ENCODE results near the gene CDH13. TPM values are rescaled to one million over a fixed set of nuclear protein-coding genes. Genes with fewer than 3 reads are reported as not detected.

CDH13 gene
- total and polyA plus RNA-seq, 2 of the 8 experiments (the other 6 are each of a cell fraction or from before 2014, with no cell fraction given) = 2.3 to 2.4 TPM

DNA sequence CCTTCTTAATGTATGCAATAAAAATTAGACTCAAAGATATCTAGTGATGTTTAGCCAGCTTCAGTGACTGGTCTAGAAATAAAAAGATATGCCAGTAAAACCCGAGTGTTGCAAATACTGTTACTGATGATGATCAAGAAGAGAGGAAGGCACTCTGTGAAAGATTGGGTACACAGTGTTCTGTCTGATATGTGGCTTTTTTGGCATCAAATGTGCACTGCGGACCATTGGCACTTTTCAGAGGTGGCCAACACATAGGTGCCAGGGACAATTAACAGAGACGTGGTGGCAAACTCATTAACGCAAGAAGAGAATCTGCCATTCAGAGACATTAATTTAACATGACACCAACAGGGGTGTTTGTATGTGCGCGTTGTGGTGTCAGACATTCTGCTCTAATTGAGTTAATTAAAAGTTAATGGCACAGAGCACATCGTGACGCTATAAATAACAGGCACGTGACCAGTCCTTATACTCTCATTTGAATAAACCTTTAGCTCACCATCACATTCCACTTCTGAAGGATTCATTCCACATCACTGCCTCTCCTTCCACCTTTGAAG lies 631.7 kb downstream of the CDH13 start:
- FAIRE-seq (no peak), DNase-seq (ENCODE audit: low read depth in 1 of 2, low spot score in 2 of 2) (no peak)
- Histone ChIP-seq H3K4me2 (ENCODE audit: insufficient read depth in 1 of 2, low read depth in 2 of 2, low read length in 2 of 2) (no peak overlapping the region), H3K56ac (replicated peaks; ENCODE audit: insufficient read length, low read depth, low read length) (no peak overlapping the region), H3K36me3 (ENCODE audit: control insufficient read depth in 2 of 4, insufficient read depth in 4 of 4, low read length in 3 of 4) (no peaks in the 10 kb centered on the region), H2AK5ac (ENCODE audit: low read depth, low read length) (no peak overlapping the region), H4K91ac (replicated peaks; ENCODE audit: insufficient read length, low read length) (no peak overlapping the region), H3K9ac (replicated peaks in 1 of 4; ENCODE audit: extremely low read depth in 1 of 4, low read depth in 3 of 4, low read length in 3 of 4) (no peak overlapping the region), H2BK5ac (ENCODE audit: low read depth, low read length) (no peak overlapping the region), H4K20me1 (replicated peaks in 1 of 2; ENCODE audit: control insufficient read depth in 1 of 2, insufficient read depth in 2 of 2, low read length in 2 of 2) (no peaks in the 10 kb centered on the region), H3K27me3 (replicated peaks in 1 of 4; ENCODE audit: control insufficient read depth in 3 of 4, extremely low read depth in 1 of 4, insufficient read depth in 3 of 4, low read length in 3 of 4) (no peaks in the 10 kb centered on the region), H3K18ac (ENCODE audit: extremely low read depth, low read length) (no peak overlapping the region), H4K5ac (ENCODE audit: insufficient read length, low read depth, low read length) (no peak overlapping the region), H3K4me3 (ENCODE audit: extremely low read depth in 1 of 4, insufficient read depth in 2 of 4, low read depth in 3 of 4, low read length in 4 of 4) (no peak overlapping the region), H2BK15ac (ENCODE audit: low read length) (no peak overlapping the region), H4K8ac (ENCODE audit: extremely low read depth, insufficient read depth, low read length) (no peak overlapping the region), H3K27ac (ENCODE audit: low read depth, low read length) (no peak overlapping the region), H2BK120ac (replicated peaks; ENCODE audit: low read depth, low read length) (no peak overlapping the region), H3K4ac (replicated peaks; ENCODE audit: insufficient read length, low read depth, low read length) (no peak overlapping the region), H2BK12ac (ENCODE audit: low read depth, low read length) (no peak overlapping the region), H3K23me2 (ENCODE audit: low read depth, low read length) (no peaks in the 10 kb centered on the region), H3K9me3 (ENCODE audit: insufficient read depth in 2 of 2, low read depth in 1 of 2, low read length in 1 of 2) (no peaks in the 10 kb centered on the region), H3K79me1 (ENCODE audit: low read depth, low read length) (no peaks in the 10 kb centered on the region), H3K4me1 (replicated peaks in 1 of 4; ENCODE audit: control insufficient read depth in 3 of 4, insufficient read depth in 4 of 4, low read length in 3 of 4) (no peaks in the 10 kb centered on the region), H2AFZ (ENCODE audit: low read length) (no peak overlapping the region), H3K23ac (ENCODE audit: insufficient read length) (no peak overlapping the region), H3K79me2 (ENCODE audit: control insufficient read depth in 1 of 2, insufficient read depth in 2 of 2, low read length in 2 of 2) (no peaks in the 10 kb centered on the region), H3K14ac (ENCODE audit: insufficient read length) (no peak overlapping the region), H2BK20ac (ENCODE audit: low read length) (no peak overlapping the region)
- POLR2A ChIA-PET (ENCODE audit: partially characterized antibody) = no interaction called here
- TF ChIP-seq ATF2 (IDR thresholded peaks at IDR 0.05; ENCODE audit: low read length) = no peak
- TF ChIP-seq BRCA1 (IDR thresholded peaks at IDR 0.05; ENCODE audit: low read depth, low read length) = no peak
- TF ChIP-seq, protein P1, sequence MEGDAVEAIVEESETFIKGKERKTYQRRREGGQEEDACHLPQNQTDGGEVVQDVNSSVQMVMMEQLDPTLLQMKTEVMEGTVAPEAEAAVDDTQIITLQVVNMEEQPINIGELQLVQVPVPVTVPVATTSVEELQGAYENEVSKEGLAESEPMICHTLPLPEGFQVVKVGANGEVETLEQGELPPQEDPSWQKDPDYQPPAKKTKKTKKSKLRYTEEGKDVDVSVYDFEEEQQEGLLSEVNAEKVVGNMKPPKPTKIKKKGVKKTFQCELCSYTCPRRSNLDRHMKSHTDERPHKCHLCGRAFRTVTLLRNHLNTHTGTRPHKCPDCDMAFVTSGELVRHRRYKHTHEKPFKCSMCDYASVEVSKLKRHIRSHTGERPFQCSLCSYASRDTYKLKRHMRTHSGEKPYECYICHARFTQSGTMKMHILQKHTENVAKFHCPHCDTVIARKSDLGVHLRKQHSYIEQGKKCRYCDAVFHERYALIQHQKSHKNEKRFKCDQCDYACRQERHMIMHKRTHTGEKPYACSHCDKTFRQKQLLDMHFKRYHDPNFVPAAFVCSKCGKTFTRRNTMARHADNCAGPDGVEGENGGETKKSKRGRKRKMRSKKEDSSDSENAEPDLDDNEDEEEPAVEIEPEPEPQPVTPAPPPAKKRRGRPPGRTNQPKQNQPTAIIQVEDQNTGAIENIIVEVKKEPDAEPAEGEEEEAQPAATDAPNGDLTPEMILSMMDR (IDR thresholded peaks at IDR 0.05; ENCODE audit: control extremely low read depth in 1 of 3, insufficient read depth in 1 of 3, low read depth in 1 of 3, low read length in 3 of 3) = no peak
- no peak for TF ChIP-seq ATF3 (IDR thresholded peaks at IDR 0.05; ENCODE audit: insufficient read depth, low read depth, low read length)
- no peak for TF ChIP-seq SAP30 (IDR thresholded peaks at IDR 0.05; ENCODE audit: insufficient read depth, insufficient replicate concordance, low read length)
- no peak for TF ChIP-seq EGR1 (IDR thresholded peaks at IDR 0.05; ENCODE audit: borderline replicate concordance, low read depth, low read length)
- WGBS, 2 experiments (ENCODE audit: extremely low coverage in 1 of 2, insufficient coverage in 1 of 2, insufficient read length in 1 of 2, insufficient replicate concordance in 2 of 2, low coverage in 1 of 2, low lambda C conversion rate in 2 of 2, missing lambda C conversion rate in 1 of 2) = 91% methylated on average over 9 of the region's 9 CpGs; no CpG with 5 or more reads in 1 of the 2 experiments
- CTCF ChIA-PET (ENCODE audit: partially characterized antibody) = interaction anchor here (0.7 to 1.4 kb wide), 3 partner anchors 11 to 142 kb away, joined by 3 to 4 read pairs (median 3); no protein-coding TSS in a partner anchor
